GM18873 (cell line): Measurements from ENCODE around the gene SLC6A9.

Experiments
- ATAC-seq: cut with Tn5 transposase; IDR thresholded peaks from one replicate; pipeline ENCODE4 v1.9.1; 2021; ENCODE audit warnings: mild to moderate bottlenecking, moderate library complexity, moderate number of reproducible peaks; ENCODE audit not compliant: unreplicated experiment, low FRiP score

The SLC6A9 gene

GRCh38 chr1:43975249-43975961 is 55.9 kb downstream of the SLC6A9 start:
- no peak for ATAC-seq

GRCh38 chr1:43974443-43975248 is 56.6 kb downstream of the SLC6A9 start, which contains the start of gene ATP6V0B:
ATP6V0B (plus strand) TSS chr1:43974960; CDS start chr1:43975041, 81 bp downstream.
- peak; percentile 57 for ATAC-seq

GRCh38 chr1:43973981-43974442 is 57.2 kb downstream of the SLC6A9 start:
- ATAC-seq = no peak

- no peak for ATAC-seq
Measured at GRCh38 chr1:43971336-43971980, 59.8 kb downstream of the SLC6A9 start.

- ATAC-seq = no peak
Measured at GRCh38 chr1:43970911-43971310, 60.4 kb downstream of the SLC6A9 start.

GRCh38 chr1:43970502-43970901 is 60.8 kb downstream of the SLC6A9 start:
- ATAC-seq = no peak

- peak; percentile 71 for ATAC-seq
Measured at GRCh38 chr1:43969746-43970466, 61.4 kb downstream of the SLC6A9 start, which contains the start of gene DPH2. DPH2 (plus strand) TSS chr1:43970010; CDS start chr1:43970176, 166 bp downstream.

- no peak for ATAC-seq
Measured at GRCh38 chr1:43969416-43969745, 61.9 kb downstream of the SLC6A9 start.

GRCh38 chr1:43968348-43968948 is 62.8 kb downstream of the SLC6A9 start:
- no peak for ATAC-seq

GRCh38 chr1:43965316-43965715 is 65.9 kb downstream of the SLC6A9 start:
- no peak for ATAC-seq

GRCh38 chr1:43963890-43964289 is 67.4 kb downstream of the SLC6A9 start:
- no peak for ATAC-seq

- no peak for ATAC-seq
Measured at GRCh38 chr1:43963006-43963405, 68.3 kb downstream of the SLC6A9 start.

GRCh38 chr1:43962324-43962723 is 68.9 kb downstream of the SLC6A9 start:
- ATAC-seq = no peak

- ATAC-seq = no peak
Measured at GRCh38 chr1:43961692-43962091, 69.6 kb downstream of the SLC6A9 start.

- ATAC-seq = no peak
Measured at GRCh38 chr1:43960798-43961197, 70.5 kb downstream of the SLC6A9 start.

GRCh38 chr1:43958351-43959255 is 72.7 kb downstream of the SLC6A9 start:
- no peak for ATAC-seq

GRCh38 chr1:43957407-43958040 is 73.7 kb downstream of the SLC6A9 start:
- ATAC-seq = no peak

- no peak for ATAC-seq
Measured at GRCh38 chr1:43956234-43956633, 75.0 kb downstream of the SLC6A9 start.

- no peak for ATAC-seq
Measured at GRCh38 chr1:43954036-43954435, 77.2 kb downstream of the SLC6A9 start.
